Stimulated activated naive CD8-positive, alpha-beta T cell treated with anti-CD3 and anti-CD28 coated beads, Interleukin-15, amount 100 ng/mL, for 72 hours (primary cell): ENCODE results near the gene HMGN2.
A peak's percentile ranks its signal among the peaks of the same experiment; 100 is the strongest.

Experiments
- ATAC-seq: fragments of 150-1000 bp; cut with Tn5 transposase; 2 replicates; pipeline ENCODE4 v1.10.0; 2021; ENCODE audit warnings: mild to moderate bottlenecking, moderate library complexity
- DNase-seq, 2 donors: peaks; one replicate each; pipeline ENCODE4 v3.0.0; 2021 to 2022
- H3K27ac Mint-ChIP-seq, 2 donors: one replicate each; pipeline ENCODE4 v1.8.0; 2022; ENCODE audit warnings: mild to moderate bottlenecking in 2 of 2, mixed read lengths in 2 of 2, moderate library complexity in 2 of 2
- H3K27me3 Mint-ChIP-seq: one replicate; pipeline ENCODE4 v1.8.0; 2022; ENCODE audit warnings: mixed read lengths
- H3K4me1 Mint-ChIP-seq: one replicate; pipeline ENCODE4 v1.8.0; 2022; ENCODE audit warnings: mild to moderate bottlenecking, mixed read lengths
- H3K4me3 Mint-ChIP-seq, 2 donors: one replicate each; pipeline ENCODE4 v1.8.0; 2022; ENCODE audit warnings: mild to moderate bottlenecking in 2 of 2, mixed read lengths in 2 of 2, moderate library complexity in 1 of 2
- H3K9me3 Mint-ChIP-seq, 2 donors: one replicate each; pipeline ENCODE4 v1.8.0; 2022; ENCODE audit warnings: mixed read lengths in 2 of 2

The HMGN2 gene

DNA sequence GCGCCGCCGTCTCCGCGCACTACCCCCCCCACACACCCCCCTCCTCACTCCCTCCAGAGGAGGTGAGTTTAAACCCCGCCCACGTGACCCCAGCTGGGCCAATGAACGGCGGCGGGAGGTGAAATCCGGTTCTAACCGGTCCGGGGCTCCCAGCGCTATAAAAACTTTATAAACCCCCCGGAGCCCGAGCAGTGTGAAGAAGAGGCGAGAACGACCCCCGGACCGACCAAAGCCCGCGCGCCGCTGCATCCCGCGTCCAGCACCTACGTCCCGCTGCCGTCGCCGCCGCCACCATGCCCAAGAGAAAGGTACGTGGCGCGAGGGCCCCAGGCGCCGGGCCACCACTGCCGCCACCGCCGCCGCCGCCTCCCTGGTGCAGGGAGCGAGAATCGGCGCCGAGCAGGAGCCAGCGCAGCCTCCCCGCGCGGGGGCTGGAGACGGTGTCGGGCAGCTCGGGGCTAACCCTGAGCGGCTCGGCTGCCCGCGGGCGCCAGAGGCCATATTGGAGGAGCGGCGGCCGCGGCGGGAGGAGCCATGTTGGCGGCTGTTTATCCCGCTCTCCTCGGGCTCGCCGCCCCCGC lies at the start of gene HMGN2:
Gene HMGN2, plus strand, starts transcription at position 121 of the 581 bp plus-strand sequence. Its CDS starts 173 bp downstream, at position 294.
- peak; percentile 80 to 91 for DNase-seq
- Mint-ChIP-seq H3K9me3 (no peaks in the 10 kb centered on the region), H3K4me1 (peaks cover 63% of the 10 kb centered on the region), H3K27ac (peak within 1 kb of the TSS; percentile 99 to 100), H3K4me3 (peak within 1 kb of the TSS; percentile 93 to 94), H3K27me3 (no peaks in the 10 kb centered on the region)
- peak; percentile 85 for ATAC-seq

DNA sequence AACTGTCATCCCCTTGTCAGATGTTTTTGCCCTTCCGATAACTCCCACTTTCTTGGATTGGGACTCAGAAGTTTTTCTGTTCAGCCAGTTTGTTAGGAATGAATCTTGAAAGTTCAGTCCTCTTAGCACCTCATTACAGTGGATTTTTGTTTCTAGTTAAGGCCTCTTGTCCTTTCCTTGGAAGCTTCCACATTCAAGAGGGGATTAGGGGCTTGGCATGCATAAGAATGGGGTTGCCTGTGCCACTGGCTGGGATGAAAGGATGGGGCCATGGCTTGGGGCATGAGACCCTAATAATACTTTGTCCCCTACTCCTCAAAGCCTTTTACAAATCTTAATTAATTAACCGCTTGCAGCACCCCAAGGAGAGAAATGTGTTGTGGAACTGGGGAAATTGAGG lies 42.5 kb upstream of the HMGN2 start:
- DNase-seq (no peak), ATAC-seq (no peak)
- Mint-ChIP-seq H3K27me3 (peaks cover 8% of the 10 kb centered on the region), H3K4me1 (peaks cover 29% of the 10 kb centered on the region), H3K27ac (no peak overlapping the region), H3K9me3 (no peaks in the 10 kb centered on the region), H3K4me3 (no peak overlapping the region)

DNA sequence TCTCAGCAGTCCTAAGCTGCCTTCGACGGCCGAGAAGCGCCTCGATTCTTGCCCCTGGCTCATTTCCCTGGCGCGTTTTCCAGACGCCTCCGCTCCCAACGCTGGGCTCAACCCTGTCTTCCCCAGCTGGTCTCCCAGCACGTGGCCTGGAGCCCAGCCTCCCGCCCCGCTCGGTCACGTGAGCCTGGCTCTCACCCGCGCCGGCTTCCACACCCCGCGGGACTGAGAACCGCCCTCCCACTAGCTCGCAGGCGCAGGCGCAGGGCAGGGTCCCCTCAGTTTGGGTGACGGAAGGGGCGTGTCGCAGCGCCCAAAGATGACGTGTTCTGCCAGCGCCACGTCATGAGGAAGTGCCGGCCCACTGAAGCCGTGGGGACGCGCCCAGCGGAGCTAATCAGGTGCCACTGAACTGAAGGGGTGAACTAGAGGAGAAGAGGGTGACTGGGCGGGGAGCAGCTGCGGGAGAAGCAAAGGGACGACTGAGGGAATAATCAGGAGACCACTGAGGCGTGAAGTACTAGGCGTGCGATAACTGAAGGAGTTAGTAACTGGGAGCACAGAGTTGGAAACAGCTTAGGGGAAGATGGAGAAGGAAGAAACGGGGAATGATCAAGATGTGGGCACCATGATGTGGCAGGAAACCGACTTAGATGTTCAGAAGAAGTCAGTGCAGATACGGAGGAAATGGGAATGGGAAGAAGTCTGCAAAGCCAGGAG lies 40.1 kb upstream of the HMGN2 start, which contains the start of gene DHDDS:
Gene DHDDS, plus strand, starts transcription at position 343 of the 717 bp plus-strand sequence. CDS start 625 bp downstream, outside the sequence.
- Mint-ChIP-seq H3K9me3 (no peaks in the 10 kb centered on the region), H3K27me3 (no peaks in the 10 kb centered on the region), H3K4me3 (peak within 1 kb of the TSS; percentile 96 to 99), H3K4me1 (peaks cover 29% of the 10 kb centered on the region), H3K27ac (peak within 1 kb of the TSS; percentile 93 to 96)
- DNase-seq, result peak; percentile 98
- ATAC-seq, result peak; percentile 98

DNA sequence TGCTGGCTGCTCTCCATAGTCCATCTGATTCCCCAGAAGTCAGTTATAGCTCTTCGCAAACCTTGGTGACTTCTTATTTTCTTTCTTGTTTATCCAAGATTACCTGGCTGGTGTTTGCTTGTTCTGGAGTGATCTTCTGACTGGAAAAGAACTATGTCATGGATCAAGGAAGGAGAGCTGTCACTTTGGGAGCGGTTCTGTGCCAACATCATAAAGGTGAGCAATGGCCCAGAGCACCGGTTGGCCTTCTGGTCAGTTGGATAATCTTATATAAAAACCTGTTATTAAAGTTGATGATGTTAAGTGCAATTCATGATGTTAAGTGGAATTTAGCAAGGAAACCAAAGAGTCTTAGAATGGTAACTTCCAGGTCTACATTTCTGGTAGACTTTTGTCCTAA lies 39.4 kb upstream of the HMGN2 start:
- Mint-ChIP-seq H3K27ac (peak overlapping the region in 1 of 2 donors; percentile 90), H3K4me3 (peak overlapping the region; percentile 96 to 99), H3K4me1 (peaks cover 29% of the 10 kb centered on the region), H3K9me3 (no peaks in the 10 kb centered on the region), H3K27me3 (no peaks in the 10 kb centered on the region)
- ATAC-seq (no peak), DNase-seq (no peak)

DNA sequence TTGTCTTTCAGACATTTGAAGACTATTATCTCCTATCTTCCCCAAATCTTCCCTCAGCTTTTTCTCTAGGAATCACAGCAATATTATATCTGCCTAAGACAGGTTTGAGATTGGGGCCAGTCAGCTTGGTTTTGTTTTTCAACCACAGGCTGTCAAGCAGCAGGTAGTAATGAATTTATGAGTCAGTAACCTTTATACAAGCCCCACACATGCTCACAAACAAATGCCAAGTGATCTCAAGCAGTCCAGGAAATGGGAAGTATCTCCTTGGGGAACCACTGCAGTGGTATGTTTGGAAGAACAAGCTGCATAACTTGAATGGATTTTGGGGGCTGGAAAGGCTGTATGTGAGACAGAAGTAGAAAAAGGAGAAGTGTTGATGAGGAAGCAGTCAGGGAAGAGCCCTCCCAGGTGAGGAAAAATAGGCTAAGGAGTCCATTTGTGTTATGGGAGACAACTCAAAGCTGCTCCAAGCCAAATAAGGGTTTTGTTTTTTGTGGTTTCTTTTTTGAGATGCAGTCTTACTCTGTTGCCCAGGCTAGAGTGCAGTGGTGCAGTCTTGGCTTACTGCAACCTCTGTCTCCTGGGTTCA lies 38.0 kb upstream of the HMGN2 start:
- ATAC-seq, result no peak
- peaks cover 29% of the 10 kb centered on the region for H3K4me1 Mint-ChIP-seq
- no peak overlapping the region for H3K27ac Mint-ChIP-seq

GRCh38 chr1:26438041-26438440 lies 34.2 kb upstream of the HMGN2 start:
- no peak for DNase-seq
- Mint-ChIP-seq H3K27ac (no peak overlapping the region), H3K4me3 (no peak overlapping the region), H3K27me3 (no peaks in the 10 kb centered on the region), H3K4me1 (peaks cover 12% of the 10 kb centered on the region), H3K9me3 (no peaks in the 10 kb centered on the region)
- ATAC-seq, result no peak

More for the DNA sequence above, 38.0 kb upstream of the HMGN2 start:
- H3K4me3 Mint-ChIP-seq, result peak overlapping the region in 1 of 2 donors; percentile 29
- H3K9me3 Mint-ChIP-seq, result no peaks in the 10 kb centered on the region
- H3K27me3 Mint-ChIP-seq, result no peaks in the 10 kb centered on the region
- no peak for DNase-seq

DNA sequence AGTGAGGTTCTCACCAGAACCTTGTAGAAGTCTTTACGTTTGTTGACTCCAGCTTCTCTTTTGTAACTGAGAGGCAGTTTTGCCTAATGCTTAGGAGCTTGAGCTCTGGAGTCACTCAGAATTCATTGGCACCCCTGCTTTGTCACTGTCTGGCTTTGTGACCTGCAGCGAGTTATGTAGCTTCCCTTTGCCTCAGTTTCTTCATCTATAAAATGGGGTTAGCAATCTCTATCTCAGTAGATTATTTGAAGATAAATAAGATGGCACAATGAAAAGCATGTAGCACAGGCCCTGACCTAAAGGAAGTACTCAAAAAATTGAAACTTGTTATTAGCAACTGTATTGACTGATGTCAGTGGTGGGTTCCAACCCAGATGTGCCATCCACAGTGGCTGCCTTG lies 32.0 kb upstream of the HMGN2 start:
- H3K27ac Mint-ChIP-seq, result peak overlapping the region in 1 of 2 donors; percentile 78
- no peaks in the 10 kb centered on the region for H3K9me3 Mint-ChIP-seq
- DNase-seq (no peak), ATAC-seq (no peak)
- H3K27me3 Mint-ChIP-seq, result no peaks in the 10 kb centered on the region
- H3K4me3 Mint-ChIP-seq, result no peak overlapping the region
- H3K4me1 Mint-ChIP-seq, result no peaks in the 10 kb centered on the region

- no peak for DNase-seq
Measured at GRCh38 chr1:26449868-26450267, 22.4 kb upstream of the HMGN2 start.

DNA sequence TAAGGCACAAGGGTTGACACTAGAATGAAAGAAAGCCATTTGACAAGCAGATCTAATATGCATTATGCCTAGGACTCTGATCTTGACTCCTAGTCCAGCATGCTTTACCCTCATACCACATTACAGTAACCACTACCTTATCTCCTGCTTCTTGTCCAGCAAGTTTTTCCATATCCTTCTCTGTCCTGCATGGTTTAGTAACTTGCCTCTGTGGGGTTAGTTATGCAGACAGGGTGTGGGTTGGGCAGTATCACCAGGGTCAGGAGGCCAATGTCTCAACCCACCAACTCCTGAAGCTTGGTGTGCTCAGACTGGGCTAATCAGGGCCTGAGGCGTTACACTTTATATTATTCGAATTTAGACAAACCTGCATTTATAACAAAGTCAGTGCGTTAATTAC lies 21.3 kb upstream of the HMGN2 start:
- Mint-ChIP-seq H3K4me3 (no peak overlapping the region), H3K27ac (peak overlapping the region in 1 of 2 donors; percentile 87), H3K4me1 (no peaks in the 10 kb centered on the region), H3K9me3 (no peaks in the 10 kb centered on the region), H3K27me3 (no peaks in the 10 kb centered on the region)
- DNase-seq (no peak), ATAC-seq (no peak)

More at GRCh38 chr1:26449868-26450267, 22.4 kb upstream of the HMGN2 start:
- no peak overlapping the region for H3K4me3 Mint-ChIP-seq
- no peaks in the 10 kb centered on the region for H3K4me1 Mint-ChIP-seq
- no peaks in the 10 kb centered on the region for H3K9me3 Mint-ChIP-seq
- no peak overlapping the region for H3K27ac Mint-ChIP-seq
- no peaks in the 10 kb centered on the region for H3K27me3 Mint-ChIP-seq
- ATAC-seq, result no peak

DNA sequence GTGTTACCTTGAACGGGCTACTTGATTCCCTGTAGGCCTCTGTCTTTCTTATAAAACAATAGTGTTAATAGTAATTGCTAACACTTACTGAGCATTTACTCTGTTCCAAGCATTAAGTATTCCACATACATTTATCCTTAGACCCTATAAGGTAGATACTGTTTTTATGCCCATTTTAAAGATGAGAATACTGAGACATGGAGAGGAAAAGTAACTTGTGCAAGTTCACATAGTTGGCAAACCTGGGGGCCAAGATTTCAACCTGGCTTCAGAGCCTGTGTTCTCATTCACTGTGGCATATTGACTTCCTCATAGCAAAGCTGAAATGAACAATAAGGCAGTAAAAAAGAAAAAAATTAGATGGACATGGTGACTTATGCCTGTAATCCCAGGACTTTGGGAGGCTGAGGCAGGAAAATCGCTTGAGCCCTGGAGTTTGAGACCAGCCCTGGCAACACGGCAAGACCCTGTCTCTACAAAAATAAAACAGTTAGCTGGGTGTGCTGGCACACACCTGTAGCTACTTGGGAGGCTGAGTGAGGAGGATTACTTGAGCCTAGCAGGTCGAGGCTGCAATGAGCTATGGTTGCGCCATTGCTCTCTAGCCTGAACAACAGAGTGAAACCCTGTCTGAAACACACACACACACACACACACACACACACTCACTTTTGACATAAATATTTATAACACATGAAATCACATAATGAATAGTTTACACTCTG lies 19.6 kb upstream of the HMGN2 start:
- Mint-ChIP-seq H3K4me1 (no peaks in the 10 kb centered on the region), H3K27me3 (no peaks in the 10 kb centered on the region), H3K4me3 (no peak overlapping the region), H3K27ac (no peak overlapping the region), H3K9me3 (no peaks in the 10 kb centered on the region)
- DNase-seq (no peak), ATAC-seq (no peak)

- H3K27me3 Mint-ChIP-seq, result no peaks in the 10 kb centered on the region
Measured at GRCh38 chr1:26459148-26459547, 13.1 kb upstream of the HMGN2 start.

DNA sequence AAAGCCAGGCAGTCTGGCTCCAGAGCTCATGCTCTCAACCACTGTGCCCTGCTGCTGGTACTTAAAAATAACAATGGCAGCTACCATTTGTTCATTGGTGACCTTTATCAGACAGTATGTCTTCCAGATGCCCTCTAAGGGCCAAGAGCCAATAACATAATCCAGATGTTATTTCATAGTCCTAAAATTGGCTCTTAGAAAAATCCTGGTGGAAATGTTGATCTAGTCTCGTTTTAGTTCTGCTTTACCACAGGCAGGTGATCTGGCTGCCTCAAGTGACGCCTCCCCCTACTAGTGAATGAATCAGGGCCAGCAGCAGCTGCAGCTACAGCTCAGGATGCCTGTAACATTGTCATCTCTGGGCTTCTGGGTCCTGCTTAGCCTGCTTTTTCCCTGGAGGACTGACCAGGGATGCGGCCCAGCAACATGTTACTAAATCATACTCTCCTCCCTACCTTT lies 12.6 kb upstream of the HMGN2 start:
- Mint-ChIP-seq H3K27me3 (no peaks in the 10 kb centered on the region), H3K27ac (no peak overlapping the region)

More at GRCh38 chr1:26459148-26459547, 13.1 kb upstream of the HMGN2 start:
- ATAC-seq (no peak), DNase-seq (no peak)
- Mint-ChIP-seq H3K4me3 (no peak overlapping the region), H3K4me1 (no peaks in the 10 kb centered on the region), H3K9me3 (no peaks in the 10 kb centered on the region), H3K27ac (no peak overlapping the region)

DNA sequence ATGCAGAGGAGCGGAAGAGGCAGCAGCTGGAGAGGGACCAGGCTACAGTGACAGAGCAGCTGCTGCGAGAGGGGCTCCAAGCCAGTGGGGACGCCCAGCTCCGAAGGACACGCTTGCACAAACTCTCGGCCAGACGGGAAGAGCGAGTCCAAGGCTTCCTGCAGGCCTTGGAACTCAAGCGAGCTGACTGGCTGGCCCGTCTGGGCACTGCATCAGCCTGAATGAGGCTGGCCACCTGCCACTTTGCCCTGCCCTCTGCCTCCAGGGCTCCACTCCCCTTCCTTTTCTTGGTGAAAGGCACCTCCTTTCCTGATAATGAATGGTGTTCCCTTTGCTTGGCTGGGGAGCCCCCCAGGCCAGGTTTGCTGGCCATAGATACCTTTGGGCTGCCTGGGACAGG lies 3.3 kb upstream of the HMGN2 start:
- Mint-ChIP-seq H3K27me3 (no peaks in the 10 kb centered on the region), H3K4me1 (peaks cover 34% of the 10 kb centered on the region), H3K9me3 (no peaks in the 10 kb centered on the region), H3K4me3 (no peak overlapping the region), H3K27ac (no peak overlapping the region)
- ATAC-seq (no peak), DNase-seq (no peak)

More for the DNA sequence above, 12.6 kb upstream of the HMGN2 start:
- no peaks in the 10 kb centered on the region for H3K4me1 Mint-ChIP-seq
- no peaks in the 10 kb centered on the region for H3K9me3 Mint-ChIP-seq
- ATAC-seq, result no peak
- H3K4me3 Mint-ChIP-seq, result no peak overlapping the region
- DNase-seq, result no peak

GRCh38 chr1:26469558-26469957 lies 2.7 kb upstream of the HMGN2 start:
- Mint-ChIP-seq H3K4me3 (no peak overlapping the region), H3K4me1 (peaks cover 41% of the 10 kb centered on the region), H3K27me3 (no peaks in the 10 kb centered on the region), H3K9me3 (no peaks in the 10 kb centered on the region), H3K27ac (peak overlapping the region in 1 of 2 donors; percentile 45)
- ATAC-seq (no peak), DNase-seq (no peak)

DNA sequence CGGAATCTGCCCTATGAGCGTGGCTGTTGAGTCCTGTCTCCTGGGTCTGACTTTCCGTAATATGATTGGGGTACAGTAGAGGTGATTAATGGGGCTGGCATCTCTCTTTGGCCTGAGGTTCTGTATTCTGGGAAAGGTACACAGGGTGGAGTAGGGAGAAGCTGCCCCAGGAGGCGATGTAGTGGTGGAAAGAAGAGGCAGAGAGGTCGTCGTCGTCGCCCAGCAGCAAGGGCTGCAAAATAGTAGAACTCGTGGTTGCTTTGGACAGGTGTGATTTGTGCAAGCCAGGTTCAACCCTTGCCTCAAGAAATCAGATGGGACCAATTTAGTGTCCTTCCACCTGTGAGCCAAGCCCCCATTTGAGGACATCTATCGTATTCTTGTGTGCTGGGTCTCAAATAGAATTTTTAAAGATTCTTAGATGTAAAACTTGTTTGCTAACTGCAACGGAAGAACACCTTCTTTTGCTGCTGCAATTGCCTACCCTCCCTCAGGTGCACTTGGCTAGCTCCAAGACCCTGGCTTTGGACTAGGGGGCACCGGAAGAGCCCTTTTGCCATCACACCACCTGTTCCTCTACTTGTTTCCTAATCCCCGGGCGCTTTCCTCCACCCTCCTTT lies 1.3 kb upstream of the HMGN2 start:
- Mint-ChIP-seq H3K4me1 (peaks cover 49% of the 10 kb centered on the region), H3K27me3 (no peaks in the 10 kb centered on the region), H3K27ac (peak overlapping the region in 1 of 2 donors; percentile 94), H3K9me3 (no peaks in the 10 kb centered on the region), H3K4me3 (peak overlapping the region; percentile 93 to 94)
- ATAC-seq (no peak), DNase-seq (no peak)
